K562 (cell line): ENCODE results near the gene OOEP. TPM values are rescaled to one million over a fixed set of nuclear protein-coding genes. Genes with fewer than 3 reads are reported as not detected.

ENCODE experiments used
- CREB1 ChIP-seq, 2 experiments: sonication (generic) in 1 of 2; formaldehyde crosslinking in 1 of 2; IDR thresholded peaks; 2 replicates each; pipeline versions ENCODE4 v1.6.1 to v1.8.0; 2012 to 2022; ENCODE audit warnings: inconsistent platforms in 1 of 2, mild to moderate bottlenecking in 1 of 2, missing genetic modification reagents in 1 of 2, moderate library complexity in 1 of 2
- HEY1 ChIP-seq: fragments of 250-450 bp; sonication (Bioruptor Pico); IDR thresholded peaks from 2 replicates; pipeline ENCODE4 v1.5.0; 2020; ENCODE audit warnings: mild to moderate bottlenecking, moderate library complexity, borderline replicate concordance
- HNRNPLL ChIP-seq: fragments of 200-400 bp; formaldehyde crosslinking; IDR thresholded peaks from 2 replicates; pipeline ENCODE4 v1.6.1; 2017; ENCODE audit warnings: low read length, low read depth, mild to moderate bottlenecking; ENCODE audit not compliant: poor library complexity, severe bottlenecking
- LCOR ChIP-seq: sonication (generic); formaldehyde crosslinking; IDR thresholded peaks from 2 replicates; pipeline ENCODE4 v1.8.0; 2022; ENCODE audit warnings: mild to moderate bottlenecking, missing genetic modification reagents
- NFIC ChIP-seq: fragments of 450-650 bp; IDR thresholded peaks from 2 replicates; pipeline ENCODE4 v1.6.1; 2017; ENCODE audit warnings: mild to moderate bottlenecking, inconsistent platforms
- PHB ChIP-seq: fragments of 250-450 bp; sonication (Bioruptor Pico); IDR thresholded peaks from 2 replicates; pipeline ENCODE4 v1.5.0; 2021
- SRF ChIP-seq, 2 experiments: fragments of 250-450, 450-650 bp in 1 of 2; sonication (Bioruptor Pico) in 1 of 2; sonication (generic) in 1 of 2; formaldehyde crosslinking; IDR thresholded peaks; 2 replicates each; pipeline versions ENCODE4 v1.5.0 to v1.5.1; 2020 to 2022; ENCODE audit warnings: mild to moderate bottlenecking in 1 of 2, missing genetic modification reagents in 1 of 2
- ZBTB11 ChIP-seq, 3 experiments: fragments of 200-800 bp in 1 of 3; fragments of 250-450 bp in 1 of 3; fragments of 450-650 bp in 1 of 3; sonication (Bioruptor Pico) in 1 of 3; sonication (Bioruptor generic) in 1 of 3; formaldehyde crosslinking in 1 of 3; IDR thresholded peaks; 2 replicates each; pipeline versions ENCODE4 v1.6.1 to v1.8.0; 2016 to 2022; ENCODE audit warnings: mild to moderate bottlenecking in 2 of 3, missing genetic modification characterization in 2 of 3, missing compliant biosample characterization in 1 of 3, moderate library complexity in 1 of 3
- ZBTB17 ChIP-seq: fragments of 450-650 bp; formaldehyde crosslinking; IDR thresholded peaks from 2 replicates; pipeline ENCODE4 v1.4.0; 2020; ENCODE audit warnings: mild to moderate bottlenecking
- ZNF124 ChIP-seq: sonication (generic); formaldehyde crosslinking; IDR thresholded peaks from 2 replicates; pipeline ENCODE4 v1.8.1; 2022; ENCODE audit warnings: missing genetic modification reagents
- ZNF280A ChIP-seq: fragments of 450-650 bp; IDR thresholded peaks from 2 replicates; pipeline ENCODE4 v1.6.1; 2018; ENCODE audit warnings: mild to moderate bottlenecking, low read depth; ENCODE audit not compliant: partially characterized antibody
- polyA plus RNA-seq, 8 experiments: library from polyadenylated mRNA; depleted of rRNA in 4 of 8; stranded (reverse) in 5 of 8; unstranded in 3 of 8; fragments of >200 nt; fragmentation: Nextera tagmentation in 2 of 8; fragmentation: Illumina TruSeq in 1 of 8; extraction: Ambion mirVana in 2 of 8; extraction: Trizol in 1 of 8; gene quantifications; 2 replicates each; pipeline versions ENCODE4 v1.2.1 to v1.2.3, GENCODE V29; 2011 to 2014; ENCODE audit warnings: inconsistent platforms in 1 of 8, missing spikeins in 1 of 8
- total RNA-seq, 7 experiments: library from RNA; depleted of rRNA in 6 of 7; stranded (reverse); fragments of >200 nt in 6 of 7; fragmentation: Illumina TruSeq in 2 of 7; extraction: Trizol in 2 of 7; gene quantifications; 2 replicates each; pipeline versions ENCODE4 v1.2.1 to v1.2.3, GENCODE V29; 2011 to 2021; ENCODE audit warnings: low replicate concordance in 1 of 7

OOEP gene
- total and polyA plus RNA-seq, 9 of the 15 experiments (the other 6 are each of a cell fraction or from before 2014, with no cell fraction given): not detected

GRCh38 chr6:73388800-73389512 lies 19.3 kb upstream of the OOEP start (continued):
- TF ChIP-seq ZBTB11 (CRISPR knock-in tag; IDR thresholded peaks at IDR 0.05) (peak in 1 of 3 experiments; percentile 68; a peak in 1 of 6 replicates), ZNF280A (no peak), CREB1 (IDR thresholded peaks at IDR 0.05) (no peak), CREB1 (CRISPR knock-in tag; IDR thresholded peaks at IDR 0.05) (peak; percentile 43; the same call in 1 of the 2 replicates), ZBTB17 (CRISPR knock-in tag) (no peak), SRF (CRISPR knock-in tag; IDR thresholded peaks at IDR 0.05) (0 out of 4 replicates have a peak, but pooled peaks of 1 of the 2 experiments have one; percentile 15), ZNF124 (CRISPR knock-in tag) (no peak), PHB (no peak), LCOR (CRISPR knock-in tag) (peak; percentile 63; the same call in 1 of the 2 replicates), HEY1 (no peak), NFIC (peak; percentile 29; the same call in 1 of the 2 replicates), HNRNPLL (peak; percentile 39)
